IMR-90 (cell line): ENCODE data around the gene MS4A4E. TPM values are rescaled to one million over a fixed set of nuclear protein-coding genes. Genes with fewer than 3 reads are reported as not detected.

ENCODE experiments used
- ATAC-seq: fragments of 200-7000 bp; cut with Tn5 transposase; 2 replicates; pipeline ENCODE4 v1.9.1; 2020; ENCODE audit warnings: low read depth, mild to moderate bottlenecking, moderate library complexity
- BruUV-seq: library from RNA; stranded (reverse); fragments of 400-500 nt; replicated peaks from 2 replicates; lab custom pipeline; 2021; lab: Mats Ljungman, UMichigan
- CTCF ChIA-PET: fragments of 300-600 bp; formaldehyde crosslinking; extraction: SDS; loops from one replicate; lab custom pipeline; 2021; ENCODE audit warnings: antibody characterized with exemption; lab: Yijun Ruan, JAX
- POLR2A ChIA-PET: fragments of 300-600 bp; sonication (Branson Sonifier 250); formaldehyde crosslinking; loops from one replicate; lab custom pipeline; 2022; ENCODE audit warnings: antibody characterized with exemption; ENCODE audit not compliant: unreplicated experiment; lab: Charles Lee
- DNase-seq: peaks from one replicate; pipeline ENCODE4 v3.0.0; 2013
- H2AFZ ChIP-seq: replicated peaks from 2 replicates; pipeline ENCODE3; 2013; ENCODE audit warnings: low read length, mild to moderate bottlenecking; ENCODE audit not compliant: poor library complexity
- H2AK5ac ChIP-seq: 2 replicates; pipeline ENCODE4 v1.6.1; 2013; ENCODE audit warnings: low read depth, low read length, inconsistent platforms
- H2AK9ac ChIP-seq: replicated peaks from 2 replicates; pipeline ENCODE3; 2013; ENCODE audit warnings: mild to moderate bottlenecking, low read depth, low read length, moderate library complexity; ENCODE audit not compliant: poor library complexity
- H2BK120ac ChIP-seq: 2 replicates; pipeline ENCODE4 v1.6.1; 2013; ENCODE audit warnings: low read depth, low read length, inconsistent platforms
- H2BK15ac ChIP-seq: 3 replicates; pipeline ENCODE4 v1.6.1; 2013; ENCODE audit warnings: low read depth, low read length, inconsistent platforms
- H2BK20ac ChIP-seq: 2 replicates; pipeline ENCODE4 v1.6.1; 2013; ENCODE audit warnings: low read depth, mild to moderate bottlenecking, inconsistent platforms, low read length, moderate library complexity
- H2BK5ac ChIP-seq: 2 replicates; pipeline ENCODE4 v1.6.1; 2013; ENCODE audit warnings: mild to moderate bottlenecking, low read depth, low read length, inconsistent platforms; ENCODE audit not compliant: poor library complexity, severe bottlenecking
- H3K14ac ChIP-seq: replicated peaks from 2 replicates; pipeline ENCODE4 v1.6.1; 2013; ENCODE audit warnings: low read depth, low read length, inconsistent platforms
- H3K18ac ChIP-seq: 2 replicates; pipeline ENCODE4 v1.6.1; 2013; ENCODE audit warnings: low read depth, low read length, control low read depth
- H3K23ac ChIP-seq: 2 replicates; pipeline ENCODE4 v1.6.1; 2013; ENCODE audit warnings: low read depth, low read length, inconsistent platforms
- H3K27ac ChIP-seq: 2 replicates; pipeline ENCODE4 v1.5.1; 2013; ENCODE audit warnings: mild to moderate bottlenecking, control low read depth, low read length; ENCODE audit not compliant: insufficient read depth
- H3K27me3 ChIP-seq: 2 replicates; pipeline ENCODE4 v1.6.1; 2013; ENCODE audit warnings: low read length; ENCODE audit not compliant: control insufficient read depth, insufficient read depth
- H3K36me3 ChIP-seq: 2 replicates; pipeline ENCODE4 v1.6.1; 2013; ENCODE audit warnings: low read length, mixed read lengths; ENCODE audit not compliant: control insufficient read depth, insufficient read depth
- H3K4ac ChIP-seq: 2 replicates; pipeline ENCODE4 v1.6.1; 2013; ENCODE audit warnings: low read depth, low read length, inconsistent platforms
- H3K4me1 ChIP-seq: 2 replicates; pipeline ENCODE4 v1.6.1; 2013; ENCODE audit warnings: low read length, mixed read lengths; ENCODE audit not compliant: control insufficient read depth, insufficient read depth
- H3K4me2 ChIP-seq: 2 replicates; pipeline ENCODE4 v1.6.1; 2013; ENCODE audit warnings: low read depth, mild to moderate bottlenecking, control low read depth, low read length, moderate library complexity
- H3K4me3 ChIP-seq: 2 replicates; pipeline ENCODE4 v1.5.1; 2013; ENCODE audit warnings: low read depth, mild to moderate bottlenecking, control low read depth, low read length, moderate library complexity; ENCODE audit not compliant: insufficient read depth
- H3K56ac ChIP-seq: 2 replicates; pipeline ENCODE4 v1.6.1; 2013; ENCODE audit warnings: low read length, inconsistent platforms; ENCODE audit not compliant: insufficient read depth; ENCODE audit errors: extremely low read depth
- H3K79me1 ChIP-seq, 2 experiments: 2 replicates each; pipeline ENCODE4 v1.6.1; 2013; ENCODE audit warnings: low read length in 2 of 2, inconsistent platforms in 1 of 2, low read depth in 1 of 2
- H3K9ac ChIP-seq: 2 replicates; pipeline ENCODE4 v1.6.1; 2013; ENCODE audit warnings: low read depth, low read length, control low read depth
- H3K9me1 ChIP-seq: 2 replicates; pipeline ENCODE4 v1.6.1; 2013; ENCODE audit warnings: low read length, inconsistent platforms; ENCODE audit not compliant: insufficient read depth
- H3K9me3 ChIP-seq: 2 replicates; pipeline ENCODE4 v1.6.1; 2013; ENCODE audit warnings: low read length; ENCODE audit not compliant: control insufficient read depth, insufficient read depth
- H4K20me1 ChIP-seq: 2 replicates; pipeline ENCODE4 v1.6.1; 2013; ENCODE audit warnings: low read length, inconsistent platforms; ENCODE audit not compliant: insufficient read depth
- H4K5ac ChIP-seq: 2 replicates; pipeline ENCODE4 v1.6.1; 2013; ENCODE audit warnings: mild to moderate bottlenecking, low read depth, low read length, control low read depth
- H4K8ac ChIP-seq, 2 experiments: 2 replicates each; pipeline ENCODE4 v1.6.1; 2013; ENCODE audit warnings: low read depth in 2 of 2, low read length in 2 of 2, control low read depth in 1 of 2, inconsistent platforms in 1 of 2
- H4K91ac ChIP-seq: 2 replicates; pipeline ENCODE4 v1.6.1; 2013; ENCODE audit warnings: low read depth, low read length, inconsistent platforms; ENCODE audit not compliant: insufficient read depth
- CHD1 ChIP-seq: IDR thresholded peaks from 2 replicates; pipeline ENCODE4 v1.6.1; 2012; ENCODE audit warnings: low read depth, low read length, improper control_type of control experiment
- ELK1 ChIP-seq: fragments of 150-350 bp; IDR thresholded peaks from 2 replicates; pipeline ENCODE4 v1.6.1; 2016; ENCODE audit warnings: low read depth, mild to moderate bottlenecking, low read length, moderate library complexity, borderline replicate concordance
- FOS ChIP-seq: fragments of 150-350 bp; IDR thresholded peaks from 2 replicates; pipeline ENCODE4 v1.6.1; 2016; ENCODE audit warnings: low read depth, low read length
- WGBS, 2 experiments: methylation state at CpG; one replicate each; pipeline versions ENCODE4 v1.1.5 to v1.1.7; 2013; ENCODE audit warnings: missing lambda C conversion rate in 2 of 2; ENCODE audit not compliant: insufficient read length in 1 of 2; ENCODE audit errors: extremely low coverage in 2 of 2; 5-methylcytosine and 5-hydroxymethylcytosine counted together
- dilution Hi-C: fragments of 300-500 bp; cut with HindIII; formaldehyde crosslinking; loops from one replicate; pipeline ENCODE4 v1.14.3; 2018; ENCODE audit warnings: low sequenced_read_pairs; ENCODE audit not compliant: unreplicated experiment
- in situ Hi-C: fragments of 300-500 bp; cut with MboI; formaldehyde crosslinking; loops from 3 replicates; pipeline ENCODE4 v1.14.3; 2019; ENCODE audit warnings: low sequenced_read_pairs, inconsistent platforms, mixed read lengths
- intact Hi-C: fragments of 100-400 bp; cut with micrococcal nuclease; formaldehyde crosslinking; loops from 2 replicates; pipeline ENCODE4 v1.10.0; 2022
- polyA plus RNA-seq, 3 experiments: library from polyadenylated mRNA; depleted of rRNA; stranded (reverse); fragments of >200 nt; gene quantifications; 2 replicates each; pipeline ENCODE4 v1.2.3, GENCODE V29; 2012; ENCODE audit warnings: low replicate concordance in 1 of 3
- total RNA-seq: library from RNA; depleted of rRNA; stranded (reverse); fragments of >200 nt; gene quantifications from 2 replicates; pipeline ENCODE4 v1.2.3, GENCODE V29; 2012

Gene MS4A4E
- total and polyA plus RNA-seq, 2 of the 4 experiments (the other 2 are of a cell fraction), result not detected

- no TSS peak for BruUV-seq
- H2BK5ac ChIP-seq, result no peak overlapping the region
- H2AFZ ChIP-seq, result no peak overlapping the region
- H2BK15ac ChIP-seq, result no peak overlapping the region
- DNase-seq (no peak), ATAC-seq (no peak)
- ChIA-PET POLR2A (no interaction called here), CTCF (no interaction called here)
- no peaks in the 10 kb centered on the region for H3K27me3 ChIP-seq
- H4K91ac ChIP-seq, result no peak overlapping the region
- dilution Hi-C loops, result no loop called here
- no peak overlapping the region for H3K56ac ChIP-seq
- H3K4me1 ChIP-seq, result no peaks in the 10 kb centered on the region
- H3K36me3 ChIP-seq, result no peaks in the 10 kb centered on the region
- no peak overlapping the region for H4K8ac ChIP-seq
- intact Hi-C loops, result no loop called here
- no peak overlapping the region for H3K18ac ChIP-seq
- TF ChIP-seq FOS (no peak), ELK1 (no peak), CHD1 (no peak)
- H3K4ac ChIP-seq, result no peak overlapping the region
- no peaks in the 10 kb centered on the region for H3K9me1 ChIP-seq
- no peak overlapping the region for H3K27ac ChIP-seq
- no peak overlapping the region for H2BK120ac ChIP-seq
- no peaks in the 10 kb centered on the region for H4K20me1 ChIP-seq
- H3K23ac ChIP-seq, result no peak overlapping the region
- H2AK9ac ChIP-seq, result no peak overlapping the region
- no peak overlapping the region for H3K9ac ChIP-seq
- no CpG with 5 or more reads among the region's 5 CpGs for WGBS, 2 experiments
- H3K14ac ChIP-seq, result no peak overlapping the region
- no peak overlapping the region for H4K5ac ChIP-seq
- H2BK20ac ChIP-seq, result no peak overlapping the region
- no peaks in the 10 kb centered on the region for H3K79me1 ChIP-seq
- H2AK5ac ChIP-seq, result no peak overlapping the region
- in situ Hi-C loops, result no loop called here
- H3K4me3 ChIP-seq, result no peak overlapping the region
- 0 out of 2 replicates have a peak, but pooled peaks cover 2% of the 10 kb centered on the region for H3K9me3 ChIP-seq
- no peak overlapping the region for H3K4me2 ChIP-seq
Observed at GRCh38 chr11:60240662-60241061, 2.3 kb downstream of the MS4A4E start.
